HepG2 (cell line): ENCODE results near the gene TRIM44. TPM values are rescaled to one million over a fixed set of nuclear protein-coding genes. Genes with fewer than 3 reads are reported as not detected.

Experiments
- ARNT2 ChIP-seq: sonication (generic); formaldehyde crosslinking; IDR thresholded peaks from 2 replicates; pipeline ENCODE4 v1.8.0; 2022; ENCODE audit warnings: mild to moderate bottlenecking, low read depth, missing genetic modification reagents, moderate library complexity
- ATRX ChIP-seq: sonication (generic); formaldehyde crosslinking; IDR thresholded peaks from 2 replicates; pipeline ENCODE4 v1.4.0; 2020; ENCODE audit warnings: missing genetic modification reagents, borderline replicate concordance
- IRF9 ChIP-seq: sonication (generic); formaldehyde crosslinking; IDR thresholded peaks from 2 replicates; pipeline ENCODE4 v1.8.0; 2022; ENCODE audit warnings: missing genetic modification reagents, mild to moderate bottlenecking, borderline replicate concordance
- KAT2B ChIP-seq: fragments of 150-350 bp; IDR thresholded peaks from 2 replicates; pipeline ENCODE4 v1.6.1; 2014; ENCODE audit warnings: low read depth, low read length, borderline replicate concordance
- KLF6 ChIP-seq: IDR thresholded peaks from 2 replicates; pipeline ENCODE4 v1.8.0; 2016; ENCODE audit warnings: missing biosample characterization, missing genetic modification reagents
- MIXL1 ChIP-seq: IDR thresholded peaks from 2 replicates; pipeline ENCODE4 v1.6.1; 2016
- PRMT3 ChIP-seq: sonication (generic); formaldehyde crosslinking; IDR thresholded peaks from 2 replicates; pipeline ENCODE4 v1.8.1; 2022; ENCODE audit warnings: low read depth, mild to moderate bottlenecking, moderate library complexity, missing genetic modification reagents, borderline replicate concordance
- RAD51 ChIP-seq: fragments of 450-650 bp; IDR thresholded peaks from 2 replicates; pipeline ENCODE4 v1.6.1; 2016; ENCODE audit warnings: borderline replicate concordance
- ZNF20 ChIP-seq: sonication (generic); formaldehyde crosslinking; IDR thresholded peaks from 2 replicates; pipeline ENCODE4 v1.4.0; 2020; ENCODE audit warnings: mild to moderate bottlenecking, moderate library complexity, missing genetic modification reagents
- ZNF460 ChIP-seq: sonication (generic); formaldehyde crosslinking; IDR thresholded peaks from 2 replicates; pipeline ENCODE4 v1.5.1; 2020; ENCODE audit warnings: missing genetic modification reagents, mild to moderate bottlenecking, borderline replicate concordance
- ZNF607 ChIP-seq: sonication (generic); formaldehyde crosslinking; IDR thresholded peaks from 2 replicates; pipeline ENCODE4 v1.5.1; 2020; ENCODE audit warnings: missing genetic modification reagents, mild to moderate bottlenecking, borderline replicate concordance
- ZNF687 ChIP-seq: sonication (generic); formaldehyde crosslinking; IDR thresholded peaks from 2 replicates; pipeline ENCODE4 v1.5.1; 2020; ENCODE audit warnings: mild to moderate bottlenecking, missing genetic modification reagents, moderate library complexity
- ZNF746 ChIP-seq: sonication (generic); formaldehyde crosslinking; IDR thresholded peaks from 2 replicates; pipeline ENCODE4 v1.8.0; 2022; ENCODE audit warnings: mild to moderate bottlenecking, missing genetic modification reagents
- ZUFSP ChIP-seq: sonication (generic); formaldehyde crosslinking; IDR thresholded peaks from 2 replicates; pipeline ENCODE4 v1.9.0; 2021; ENCODE audit warnings: missing genetic modification reagents, mild to moderate bottlenecking, borderline replicate concordance
- polyA plus RNA-seq, 8 experiments: library from polyadenylated mRNA; depleted of rRNA in 3 of 8; stranded (reverse) in 7 of 8; unstranded in 1 of 8; fragments of >200 nt; fragmentation: Illumina TruSeq in 4 of 8; extraction: Trizol in 4 of 8; gene quantifications; 2 replicates each; pipeline versions ENCODE4 v1.2.1 to v1.2.3, GENCODE V29; 2011 to 2016; ENCODE audit warnings: low read depth in 4 of 8, missing spikeins in 1 of 8, mixed read lengths in 1 of 8; ENCODE audit not compliant: insufficient read depth in 1 of 8
- total RNA-seq, 5 experiments: library from RNA; depleted of rRNA; stranded (reverse); fragments of >200 nt; fragmentation: Illumina TruSeq; extraction: Trizol; gene quantifications; 2 replicates each; pipeline ENCODE4 v1.2.3, GENCODE V29; 2016; ENCODE audit warnings: low read depth in 1 of 5
- TF ChIP-seq, protein P1 (sequence below): sonication (generic); formaldehyde crosslinking; IDR thresholded peaks from 2 replicates; pipeline ENCODE4 v1.9.0; 2022; ENCODE audit warnings: low read depth, missing genetic modification reagents
- TF ChIP-seq, protein P2 (sequence below): sonication (generic); formaldehyde crosslinking; conservative IDR thresholded peaks from 2 replicates; pipeline ENCODE4 v1.5.0; 2020; ENCODE audit warnings: missing genetic modification reagents

TRIM44 gene
- total and polyA plus RNA-seq, 2 of the 13 experiments (the other 11 are each of a cell fraction or from before 2014, with no cell fraction given) = 22.7 to 50.3 TPM

DNA sequence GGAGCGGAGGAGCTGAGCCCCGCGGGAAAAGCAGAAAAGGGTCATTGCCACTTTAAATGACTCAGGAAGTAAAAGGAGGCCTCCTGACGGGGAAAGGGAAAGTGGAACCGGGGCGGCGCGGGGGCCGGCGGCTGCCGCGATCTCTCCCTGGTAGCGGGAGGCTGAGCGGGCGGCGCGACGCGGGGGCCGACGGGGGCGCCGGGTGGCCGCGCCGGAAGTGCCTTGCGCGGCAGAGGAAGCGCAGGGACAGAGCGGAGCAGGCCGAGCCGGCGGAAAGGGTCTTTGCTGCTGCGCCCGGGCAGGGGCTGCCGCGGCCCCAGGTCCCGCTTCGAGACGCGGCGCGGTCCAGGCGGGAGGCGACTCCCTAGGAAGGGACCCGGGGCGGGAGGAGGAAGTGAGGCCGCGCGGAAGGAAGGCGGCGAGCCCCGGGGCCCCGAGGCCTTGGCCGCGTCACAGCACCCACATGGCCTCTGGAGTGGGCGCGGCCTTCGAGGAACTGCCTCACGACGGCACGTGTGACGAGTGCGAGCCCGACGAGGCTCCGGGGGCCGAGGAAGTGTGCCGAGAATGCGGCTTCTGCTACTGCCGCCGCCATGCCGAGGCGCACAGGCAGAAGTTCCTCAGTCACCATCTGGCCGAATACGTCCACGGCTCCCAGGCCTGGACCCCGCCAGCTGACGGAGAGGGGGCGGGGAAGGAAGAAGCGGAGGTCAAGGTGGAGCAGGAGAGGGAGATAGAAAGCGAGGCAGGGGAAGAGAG lies at the start of gene TRIM44 (continued):
- TF ChIP-seq ATRX (CRISPR knock-in tag) = 0 out of 2 replicates have a peak, but pooled peaks have one; percentile 34
- TF ChIP-seq MIXL1 = no peak
- peak; percentile 97; the same call in 1 of the 2 replicates for TF ChIP-seq IRF9 (CRISPR knock-in tag)
- no peak for TF ChIP-seq RAD51
- TF ChIP-seq, protein P1, sequence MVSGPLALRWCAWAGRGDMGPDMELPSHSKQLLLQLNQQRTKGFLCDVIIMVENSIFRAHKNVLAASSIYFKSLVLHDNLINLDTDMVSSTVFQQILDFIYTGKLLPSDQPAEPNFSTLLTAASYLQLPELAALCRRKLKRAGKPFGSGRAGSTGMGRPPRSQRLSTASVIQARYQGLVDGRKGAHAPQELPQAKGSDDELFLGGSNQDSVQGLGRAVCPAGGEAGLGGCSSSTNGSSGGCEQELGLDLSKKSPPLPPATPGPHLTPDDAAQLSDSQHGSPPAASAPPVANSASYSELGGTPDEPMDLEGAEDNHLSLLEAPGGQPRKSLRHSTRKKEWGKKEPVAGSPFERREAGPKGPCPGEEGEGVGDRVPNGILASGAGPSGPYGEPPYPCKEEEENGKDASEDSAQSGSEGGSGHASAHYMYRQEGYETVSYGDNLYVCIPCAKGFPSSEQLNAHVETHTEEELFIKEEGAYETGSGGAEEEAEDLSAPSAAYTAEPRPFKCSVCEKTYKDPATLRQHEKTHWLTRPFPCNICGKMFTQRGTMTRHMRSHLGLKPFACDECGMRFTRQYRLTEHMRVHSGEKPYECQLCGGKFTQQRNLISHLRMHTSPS (CRISPR knock-in tag) = no peak; the same call in 1 of the 2 replicates
- no peak for TF ChIP-seq KAT2B
- TF ChIP-seq, protein P2, sequence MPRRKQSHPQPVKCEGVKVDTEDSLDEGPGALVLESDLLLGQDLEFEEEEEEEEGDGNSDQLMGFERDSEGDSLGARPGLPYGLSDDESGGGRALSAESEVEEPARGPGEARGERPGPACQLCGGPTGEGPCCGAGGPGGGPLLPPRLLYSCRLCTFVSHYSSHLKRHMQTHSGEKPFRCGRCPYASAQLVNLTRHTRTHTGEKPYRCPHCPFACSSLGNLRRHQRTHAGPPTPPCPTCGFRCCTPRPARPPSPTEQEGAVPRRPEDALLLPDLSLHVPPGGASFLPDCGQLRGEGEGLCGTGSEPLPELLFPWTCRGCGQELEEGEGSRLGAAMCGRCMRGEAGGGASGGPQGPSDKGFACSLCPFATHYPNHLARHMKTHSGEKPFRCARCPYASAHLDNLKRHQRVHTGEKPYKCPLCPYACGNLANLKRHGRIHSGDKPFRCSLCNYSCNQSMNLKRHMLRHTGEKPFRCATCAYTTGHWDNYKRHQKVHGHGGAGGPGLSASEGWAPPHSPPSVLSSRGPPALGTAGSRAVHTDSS = no peak
- 0 out of 2 replicates have a peak, but pooled peaks have one; percentile 15 for TF ChIP-seq ZNF460 (CRISPR knock-in tag)
- peak; percentile 99 for TF ChIP-seq ARNT2
- no peak for TF ChIP-seq ZUFSP (CRISPR knock-in tag)
- TF ChIP-seq ZNF607 (CRISPR knock-in tag) = peak; percentile 99
- peak; percentile 100 for TF ChIP-seq ZNF687 (CRISPR knock-in tag)
- peak; percentile 97 for TF ChIP-seq KLF6
- TF ChIP-seq PRMT3 (CRISPR knock-in tag) = 0 out of 2 replicates have a peak, but pooled peaks have one; percentile 69
- peak; percentile 78 for TF ChIP-seq ZNF20
- peak; percentile 95 for TF ChIP-seq ZNF746 (CRISPR knock-in tag)
